ENCODE measurements around the gene CCSER1. TPM values are rescaled to one million over a fixed set of nuclear protein-coding genes. Genes with fewer than 3 reads are reported as not detected.
A peak's percentile ranks its signal among the peaks of the same experiment; 100 is the strongest.

CCSER1 gene
- total and polyA plus RNA-seq, 2 experiments from 2014 or later, result 2.9 to 3.4 TPM

GRCh38 chr4:90670183-90670582 is 543.0 kb downstream of the CCSER1 start (continued):
- TF ChIP-seq ZNF462 (CRISPR knock-in tag; IDR thresholded peaks at IDR 0.05) (no peak), ZNF114 (CRISPR knock-in tag; IDR thresholded peaks at IDR 0.05) (no peak)

- Histone ChIP-seq H3K4me1 (ENCODE audit: insufficient read depth) (no peaks in the 10 kb centered on the region), H2AFZ (no peak overlapping the region), H3K4me3 (no peak overlapping the region), H3K79me2 (replicated peaks; ENCODE audit: insufficient read depth) (no peaks in the 10 kb centered on the region), H3K9me2 (ENCODE audit: insufficient read depth) (peaks cover 3% of the 10 kb centered on the region; the same call in 1 of the 2 replicates), H3K27me3 (ENCODE audit: insufficient read depth) (no peaks in the 10 kb centered on the region), H3K36me3 (ENCODE audit: insufficient read depth) (no peaks in the 10 kb centered on the region), H3K27ac (ENCODE audit: low read depth) (no peak overlapping the region), H3K4me2 (no peak overlapping the region), H3F3A (replicated peaks; ENCODE audit: low read depth) (no peaks in the 10 kb centered on the region), H4K20me1 (replicated peaks; ENCODE audit: insufficient read depth) (no peaks in the 10 kb centered on the region)
- TF ChIP-seq CTCF (conservative IDR thresholded peaks at IDR 0.05; ENCODE audit: low read depth in 2 of 2) (no peak), EZH2phosphoT487 (IDR thresholded peaks at IDR 0.05; ENCODE audit: unreplicated experiment) (no peak), ZNF114 (CRISPR knock-in tag; IDR thresholded peaks at IDR 0.05) (no peak), CREB1 (CRISPR knock-in tag; IDR thresholded peaks at IDR 0.05; ENCODE audit: low read depth) (no peak), ETS1 (IDR thresholded peaks at IDR 0.05) (no peak), POLR2AphosphoS5 (IDR thresholded peaks at IDR 0.05; ENCODE audit: low read depth) (no peak), ZNF331 (CRISPR knock-in tag; IDR thresholded peaks at IDR 0.05; ENCODE audit: low read depth) (no peak), NANOG (IDR thresholded peaks at IDR 0.05; ENCODE audit: borderline replicate concordance) (no peak)
- H3K4me3 Mint-ChIP-seq, result no peak overlapping the region
- no peak for DNase-seq (ENCODE audit: low spot score)
- no peaks in the 10 kb centered on the region; the same call in 2 of the 3 replicates for H3K9me3 Mint-ChIP-seq
- no peak for ATAC-seq
- no peaks in the 10 kb centered on the region for H3K36me3 Mint-ChIP-seq (ENCODE audit: low read depth)
- H3K4me1 Mint-ChIP-seq, result 0 out of 3 replicates have a peak, but pooled peaks cover 5% of the 10 kb centered on the region
- peak overlapping the region; percentile 63; the same call in 1 of the 2 replicates for H3K27ac Mint-ChIP-seq
- H3K27me3 Mint-ChIP-seq (ENCODE audit: insufficient read depth, low read depth, poor library complexity), result no peaks in the 10 kb centered on the region
Observed at GRCh38 chr4:90689739-90690138, 562.5 kb downstream of the CCSER1 start.
